ENCODE results near the gene PMEL.

GRCh38 chr12:55922126-55922525, 43.7 kb downstream of the PMEL start:
- TF ChIP-seq CTCF (IDR thresholded peaks at IDR 0.05 in 4 of 5, conservative IDR thresholded peaks at IDR 0.05 in 1 of 5) = no peak
- no peak for TF ChIP-seq POLR2A (IDR thresholded peaks at IDR 0.05)

All from gastrocnemius medialis (tissue), 4 donors.